Hindlimb muscle (tissue), 1 donor: ENCODE results near the gene TJP2. TPM values are rescaled to one million over a fixed set of nuclear protein-coding genes. Genes with fewer than 3 reads are reported as not detected.
"Not testable (repeated sequence)": the region's sequence is repeated elsewhere in the genome, so short reads cannot be mapped to it uniquely, and the experiment has no call there.

Experiments used
- DNase-seq: peaks from one replicate; pipeline ENCODE4 v3.0.0-alpha.2; 2013
- polyA plus RNA-seq: library from polyadenylated mRNA; unstranded; fragments of 120-200 nt; gene quantifications from one replicate; pipeline ENCODE4 v1.2.1, GENCODE V29; 2013; ENCODE audit not compliant: insufficient read length

TJP2 gene
- polyA plus RNA-seq, 1 donor: 13.5 TPM

DNA sequence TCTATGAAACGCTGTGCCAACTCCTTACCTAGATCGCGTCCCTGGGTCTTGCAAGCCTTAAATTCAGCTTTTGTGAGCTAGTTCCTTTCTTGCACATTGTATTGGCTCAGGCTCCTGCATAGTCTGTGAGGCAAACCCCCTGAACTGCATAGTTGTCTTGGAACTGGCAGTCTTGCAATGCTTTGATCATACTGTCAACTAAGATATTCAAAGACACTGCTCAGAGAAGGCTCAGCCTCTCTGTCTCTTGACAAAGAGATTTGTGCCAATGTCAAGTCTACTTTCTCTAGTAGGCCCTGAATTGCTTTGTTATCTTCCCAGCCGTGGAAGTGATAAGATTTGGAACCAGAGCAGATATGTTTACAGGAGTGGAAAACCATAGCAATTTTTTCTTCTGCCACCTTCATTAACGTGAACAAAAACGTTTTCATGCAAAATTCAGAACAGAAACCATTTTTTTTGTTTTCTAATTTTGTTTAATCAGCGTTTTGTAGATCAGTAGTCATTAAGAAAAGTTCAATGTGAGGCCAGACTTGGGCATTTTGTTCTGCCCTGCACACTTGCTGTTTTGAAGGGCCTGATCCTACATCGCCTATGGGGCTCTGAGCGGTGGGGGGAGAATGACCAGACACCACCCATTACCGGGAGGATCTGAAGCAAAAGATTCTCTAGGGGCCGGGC, 123.4 kb downstream of the TJP2 start:
- DNase-seq: no peak

- DNase-seq: no peak
Observed at GRCh38 chr9:69299315-69299714, 125.2 kb downstream of the TJP2 start.

DNA sequence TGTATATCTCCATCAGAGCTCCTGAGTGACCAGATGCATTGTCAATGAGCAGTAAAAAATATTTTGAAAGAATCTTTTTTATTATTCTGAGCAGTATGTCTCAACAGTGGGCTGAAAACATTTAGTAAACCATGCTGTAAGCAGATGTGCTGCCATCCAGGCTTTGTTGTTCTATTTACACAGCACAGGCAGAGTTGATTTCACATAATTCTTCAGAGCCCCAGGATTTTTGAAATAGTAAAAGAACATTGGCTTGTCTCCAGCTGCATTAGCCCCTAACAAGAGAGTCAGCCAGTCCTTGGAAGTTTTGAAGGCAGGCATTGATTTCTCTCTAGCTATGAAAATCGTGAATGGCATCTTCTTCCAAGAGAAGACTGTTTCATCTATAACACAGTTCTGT, 125.7 kb downstream of the TJP2 start:
- DNase-seq: no peak

DNA sequence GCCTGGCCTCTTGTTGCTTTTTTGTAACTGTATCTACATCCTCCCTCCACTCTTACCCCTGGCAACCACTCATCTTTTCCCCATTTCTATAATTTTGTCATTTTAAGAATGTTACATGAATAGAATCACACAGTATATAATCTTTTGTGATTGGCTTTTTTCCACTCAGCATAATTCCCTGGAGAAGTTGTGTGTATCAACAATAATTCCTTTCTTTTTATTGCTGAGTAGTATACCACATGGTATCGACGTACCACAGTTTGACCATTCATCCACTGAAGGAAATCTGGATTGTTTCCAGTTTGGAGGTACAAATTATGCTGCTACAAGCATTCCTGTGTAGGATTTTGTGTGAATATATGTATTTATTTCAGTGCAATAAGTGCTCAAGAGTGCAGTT, 129.3 kb downstream of the TJP2 start:
- no peak for DNase-seq

DNA sequence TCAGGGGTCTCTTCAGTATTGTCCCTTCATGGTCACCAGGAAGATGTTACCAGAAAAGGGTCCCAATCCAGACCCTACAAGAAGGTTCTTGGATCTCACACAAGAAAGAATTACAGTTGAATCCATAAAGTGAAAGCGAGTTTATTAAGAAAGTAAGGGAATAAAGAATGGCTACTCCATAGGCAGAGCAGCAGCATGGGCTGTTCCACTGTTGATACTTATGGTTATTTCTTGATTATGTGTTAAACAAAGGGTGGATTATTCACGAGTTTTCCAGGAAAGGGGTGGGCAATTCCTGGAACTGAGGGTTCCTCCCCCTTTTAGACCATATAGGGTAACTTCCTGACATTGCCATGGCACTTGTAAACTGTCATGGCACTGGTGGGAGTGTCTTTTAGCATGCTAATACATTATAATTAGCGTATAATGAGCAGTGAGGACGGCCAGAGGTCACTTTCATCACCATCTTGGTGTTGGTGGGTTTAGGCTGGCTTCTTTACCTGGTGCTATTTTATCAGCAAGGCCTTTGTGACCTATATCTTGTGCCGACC, 132.9 kb downstream of the TJP2 start:
- not testable (repeated sequence) for DNase-seq

DNA sequence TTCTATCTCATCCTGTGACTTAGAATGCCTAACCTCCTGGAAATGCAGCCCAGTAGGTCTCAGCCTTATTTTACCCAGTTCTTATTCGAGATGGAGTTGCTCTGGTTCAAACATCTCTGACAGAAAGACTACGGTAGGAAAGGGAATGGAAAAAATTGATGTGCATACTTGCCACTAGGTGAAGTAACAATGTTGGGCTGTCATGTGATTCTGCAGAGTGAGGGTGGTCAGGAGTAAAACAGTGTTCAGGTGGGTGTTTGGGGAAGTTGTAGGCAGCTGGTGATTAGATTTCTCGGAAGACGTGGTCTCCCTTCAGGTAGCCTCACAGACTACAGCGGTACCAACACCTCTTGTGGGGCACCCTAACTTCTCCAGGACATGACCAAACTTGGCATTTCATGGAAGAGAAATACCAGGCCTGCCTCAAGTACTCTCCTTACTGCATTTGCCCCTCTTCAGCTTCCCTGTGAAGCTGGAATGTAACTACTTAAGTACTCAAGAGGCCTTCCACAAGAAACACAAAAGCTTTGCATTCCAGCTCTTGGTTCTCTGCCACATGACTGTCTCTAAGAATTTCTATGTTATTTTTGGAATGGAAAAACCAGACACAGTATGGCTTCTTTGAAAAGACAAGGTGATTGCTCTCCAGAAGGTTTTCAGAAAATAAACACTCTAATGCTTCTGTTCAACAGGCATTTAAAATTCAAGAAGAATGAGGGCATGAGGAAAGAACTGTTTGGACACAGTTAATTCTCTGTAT, 133.5 kb downstream of the TJP2 start:
- no peak for DNase-seq

DNA sequence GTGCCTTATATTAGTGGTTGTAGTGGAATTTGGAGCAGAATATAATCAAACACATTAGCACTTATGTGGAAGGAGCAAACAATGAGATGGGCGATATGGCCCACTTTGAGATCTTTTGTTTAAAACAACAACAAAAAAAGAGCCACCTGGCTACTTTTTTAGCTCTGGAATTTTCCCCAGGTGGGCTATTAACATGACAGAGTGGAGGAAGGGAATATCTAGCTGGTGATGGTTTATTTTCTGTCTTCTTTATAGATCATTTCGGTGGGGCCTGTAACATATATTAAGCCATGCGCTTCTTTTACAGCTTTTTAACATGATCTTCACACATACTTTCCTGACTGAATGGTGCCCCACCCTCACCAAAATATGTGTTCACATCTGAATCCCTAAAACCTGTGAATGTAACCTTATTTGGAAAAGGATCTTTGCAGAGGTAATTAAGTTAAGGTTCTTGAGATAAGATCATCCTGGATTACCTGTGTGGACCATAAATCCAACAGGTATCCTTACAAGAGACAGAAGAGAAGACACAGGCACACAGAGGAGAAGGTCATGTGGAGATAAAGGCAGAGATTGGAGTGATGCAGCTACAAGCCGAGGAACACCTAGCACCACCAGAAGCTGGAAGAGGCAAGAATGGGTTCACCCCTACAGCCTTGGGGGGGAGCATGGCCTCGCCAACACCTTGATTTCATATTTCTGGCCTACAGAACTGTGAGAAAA, 134.3 kb downstream of the TJP2 start:
- DNase-seq: no peak

DNA sequence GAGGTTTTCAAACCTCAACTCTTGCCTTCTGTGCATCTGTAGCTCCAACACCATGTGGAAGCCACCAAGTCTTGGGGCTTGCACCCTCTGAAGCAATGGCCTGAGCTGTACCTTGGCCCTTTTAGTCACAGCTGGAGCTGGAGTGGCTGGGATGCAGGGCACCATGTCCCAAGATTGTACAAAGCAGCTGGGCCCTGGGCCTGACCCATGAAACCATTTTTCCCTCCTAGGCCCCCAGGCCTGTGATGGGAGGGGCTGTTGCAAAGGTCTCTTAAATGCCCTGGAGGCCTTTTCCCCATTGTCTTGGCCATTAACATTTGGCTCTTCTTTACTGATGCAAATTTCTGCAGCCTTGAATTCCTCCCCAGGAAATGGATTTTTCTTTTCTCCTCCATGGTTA, 139.1 kb downstream of the TJP2 start:
- no peak for DNase-seq

DNA sequence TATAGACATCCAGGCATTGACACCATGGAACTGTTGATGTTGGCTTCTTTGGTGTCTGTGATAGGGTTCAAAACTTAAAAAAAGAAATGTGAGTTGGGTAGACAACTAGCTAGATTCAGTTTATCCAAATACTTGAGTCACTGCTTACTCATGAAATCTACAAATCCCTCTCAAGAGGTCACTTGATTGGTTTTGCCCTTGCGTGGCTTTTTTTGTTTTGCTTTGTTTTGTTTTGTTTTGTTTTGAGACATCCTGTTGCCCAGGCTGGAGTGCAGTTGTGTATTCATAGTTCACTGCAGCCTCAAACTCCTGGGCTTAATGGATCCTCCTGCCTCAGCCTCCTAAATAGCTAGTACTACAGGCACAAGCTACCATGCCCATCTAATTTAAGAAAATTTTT, 140.5 kb downstream of the TJP2 start:
- DNase-seq: no peak

DNA sequence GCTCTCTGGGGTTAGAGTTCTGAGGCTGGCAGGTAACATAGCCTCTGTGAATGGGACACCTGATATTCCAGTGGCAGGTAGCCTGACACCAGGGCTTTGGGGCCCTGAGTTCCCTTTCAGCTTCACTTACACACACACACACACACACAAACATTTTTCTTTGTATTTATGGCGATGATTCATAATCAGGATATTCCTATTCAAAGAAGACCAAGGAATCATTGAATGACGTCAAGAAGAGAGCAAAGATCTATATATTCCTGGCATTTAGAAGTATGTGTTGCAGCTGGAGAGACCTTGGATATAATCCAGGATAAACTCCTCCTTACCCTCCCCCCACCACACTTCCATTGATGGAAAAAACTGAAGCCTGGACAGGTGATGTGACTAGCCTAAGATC, 143.0 kb downstream of the TJP2 start:
- DNase-seq: no peak

- DNase-seq: no peak
Observed at GRCh38 chr9:69317894-69318293, 143.8 kb downstream of the TJP2 start.

DNA sequence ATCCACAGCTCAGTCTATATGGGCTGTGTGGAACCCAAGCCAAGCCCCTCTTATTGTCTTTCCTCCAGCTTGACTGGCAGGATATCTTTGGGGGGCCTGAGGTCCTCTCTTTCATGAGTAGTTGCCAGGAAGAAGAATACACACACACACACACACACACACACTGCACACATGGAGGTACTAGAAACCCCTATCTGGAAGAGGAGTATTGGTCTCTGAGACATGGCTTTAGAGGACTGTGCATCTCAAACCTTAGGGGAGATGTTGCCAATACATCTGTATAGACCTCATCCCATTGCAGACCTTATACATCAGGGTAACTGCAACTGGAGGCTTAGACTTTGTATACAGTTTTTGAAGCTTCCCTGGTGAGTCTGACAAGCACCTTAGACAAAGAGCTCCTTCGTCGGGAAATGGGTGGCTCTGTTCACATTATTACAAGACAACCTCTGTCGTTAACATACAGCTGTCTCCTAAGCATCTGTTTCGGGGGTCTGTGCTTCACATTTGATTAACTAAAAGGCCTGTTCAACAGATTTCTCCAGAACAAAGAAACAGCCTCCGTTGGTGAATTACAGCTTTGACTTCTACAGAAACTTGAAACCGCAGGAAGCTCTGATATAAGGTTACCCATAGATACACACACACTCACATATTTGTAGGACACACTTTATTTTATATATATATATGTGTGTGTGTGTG, 145.4 kb downstream of the TJP2 start:
- DNase-seq: no peak

DNA sequence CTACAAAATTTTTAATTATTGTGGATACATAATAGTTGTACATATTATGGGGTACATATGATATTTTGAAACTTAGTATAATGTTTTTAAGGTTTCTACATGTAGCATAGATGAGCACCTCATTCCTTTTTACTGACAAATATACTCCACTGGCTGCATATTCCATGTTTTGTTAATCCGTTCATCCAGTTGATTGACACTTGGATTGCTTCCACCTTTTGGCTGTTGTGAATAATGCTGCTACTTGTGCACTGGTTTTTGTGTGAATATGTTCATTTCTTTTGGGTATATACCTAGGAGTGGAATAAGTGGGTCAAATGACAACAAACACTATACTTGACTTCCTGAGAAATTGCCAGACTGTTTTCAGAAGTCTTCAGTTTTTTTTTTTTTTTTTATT, 148.2 kb downstream of the TJP2 start:
- DNase-seq: no peak

- no peak for DNase-seq
Observed at GRCh38 chr9:69323861-69324260, 149.8 kb downstream of the TJP2 start.

Other genes starting within 250 kb of the TJP2 start
- not detected for gene PRKACG, start 160.2 kb upstream of the TJP2 start, polyA plus RNA-seq
- 12.9 TPM for gene FXN, start 138.5 kb upstream of the TJP2 start, polyA plus RNA-seq
- 48.7 TPM for gene ENTREP1, start 150.9 kb downstream of the TJP2 start, polyA plus RNA-seq